HG02623 (cell line): ENCODE data around the gene CCBE1.
"Not testable (repeated sequence)": the region's sequence is repeated elsewhere in the genome, so short reads cannot be mapped to it uniquely, and the experiment has no call there.

Experiments
- ATAC-seq: cut with Tn5 transposase; IDR thresholded peaks from one replicate; pipeline ENCODE4 v1.9.1; 2021; ENCODE audit warnings: moderate library complexity; ENCODE audit not compliant: unreplicated experiment

CCBE1 gene

DNA sequence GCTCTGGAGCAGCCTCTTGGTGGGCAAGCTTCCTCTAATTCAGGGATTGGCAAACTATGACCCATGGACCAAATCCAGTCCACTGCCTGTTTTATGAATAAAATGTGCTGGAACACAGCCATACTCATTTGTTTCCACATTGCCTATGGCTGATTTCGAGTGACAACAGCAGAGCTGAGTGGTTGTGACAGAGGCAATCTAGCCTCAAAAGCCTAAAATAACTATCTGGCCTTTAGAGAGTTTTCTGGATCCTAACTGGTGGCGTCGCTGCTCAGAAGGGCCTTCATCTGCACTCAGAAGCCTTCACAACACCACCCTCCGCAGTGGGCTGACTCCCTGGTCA lies 147.1 kb downstream of the CCBE1 start:
- no peak for ATAC-seq

- ATAC-seq: no peak
Observed at GRCh38 chr18:59549503-59550173, 147.6 kb downstream of the CCBE1 start.

GRCh38 chr18:59547581-59548182 lies 149.5 kb downstream of the CCBE1 start:
- ATAC-seq: no peak

GRCh38 chr18:59546188-59546587 lies 151.0 kb downstream of the CCBE1 start:
- no peak for ATAC-seq

DNA sequence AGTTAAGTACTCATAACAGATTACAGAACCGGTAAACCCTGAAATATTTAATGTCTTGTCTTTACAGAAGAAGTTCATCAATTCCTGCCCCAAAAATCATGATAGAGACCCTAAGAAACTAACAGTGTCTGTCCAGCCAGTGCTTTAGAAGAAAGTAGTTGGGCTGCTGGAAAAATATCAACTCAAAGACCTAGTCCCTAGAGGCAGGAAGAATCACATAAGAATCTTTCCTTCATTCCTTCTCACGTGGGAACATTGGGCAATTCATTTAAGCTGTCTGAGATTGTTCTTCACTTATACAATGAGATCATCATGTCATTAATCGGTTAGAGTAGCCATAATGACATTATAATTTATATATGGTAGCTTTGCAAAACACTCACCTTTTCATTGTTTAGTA lies 156.4 kb downstream of the CCBE1 start:
- no peak for ATAC-seq

GRCh38 chr18:59540346-59540745 lies 156.9 kb downstream of the CCBE1 start:
- no peak for ATAC-seq

GRCh38 chr18:59539108-59539507 lies 158.1 kb downstream of the CCBE1 start:
- ATAC-seq: no peak

DNA sequence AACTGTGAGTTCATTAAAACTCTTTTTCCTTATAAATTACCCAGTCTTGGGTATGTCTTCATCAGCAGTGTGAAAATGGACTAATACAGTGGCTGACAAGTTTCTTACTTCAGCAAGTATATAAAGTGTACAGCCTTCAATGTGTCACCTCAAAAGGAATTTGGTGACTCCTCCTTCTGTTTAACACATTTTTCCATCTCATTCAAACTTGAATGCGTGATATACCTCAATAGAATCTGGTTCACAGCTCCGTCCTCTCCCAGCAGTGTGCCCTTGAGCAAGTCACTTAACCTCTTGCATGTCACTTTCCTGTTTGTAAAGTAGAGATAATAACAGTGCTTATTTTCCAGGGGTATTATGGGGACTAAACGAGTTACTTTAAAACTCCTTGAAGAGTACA lies 159.6 kb downstream of the CCBE1 start:
- ATAC-seq: no peak

DNA sequence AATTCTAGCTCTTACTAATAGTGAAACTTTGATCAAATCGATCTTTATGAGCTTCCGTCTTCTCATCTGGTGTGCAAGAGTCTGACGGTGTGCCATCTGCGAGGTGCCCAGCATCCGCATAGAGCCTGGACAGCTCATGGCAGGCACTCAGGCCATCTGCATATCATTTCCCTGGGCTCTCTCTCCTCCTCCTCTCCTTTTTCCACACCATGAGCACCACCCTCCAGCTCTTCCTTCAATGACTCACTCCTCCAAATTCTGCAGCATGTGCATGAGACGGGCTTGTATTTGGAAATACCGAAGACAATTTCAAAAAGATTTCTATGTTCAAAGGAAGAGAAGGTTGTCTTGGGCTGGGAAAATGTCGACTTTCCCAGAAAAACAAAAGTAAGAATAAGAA lies 161.1 kb downstream of the CCBE1 start:
- no peak for ATAC-seq

GRCh38 chr18:59535055-59535454 lies 162.2 kb downstream of the CCBE1 start:
- ATAC-seq: no peak

DNA sequence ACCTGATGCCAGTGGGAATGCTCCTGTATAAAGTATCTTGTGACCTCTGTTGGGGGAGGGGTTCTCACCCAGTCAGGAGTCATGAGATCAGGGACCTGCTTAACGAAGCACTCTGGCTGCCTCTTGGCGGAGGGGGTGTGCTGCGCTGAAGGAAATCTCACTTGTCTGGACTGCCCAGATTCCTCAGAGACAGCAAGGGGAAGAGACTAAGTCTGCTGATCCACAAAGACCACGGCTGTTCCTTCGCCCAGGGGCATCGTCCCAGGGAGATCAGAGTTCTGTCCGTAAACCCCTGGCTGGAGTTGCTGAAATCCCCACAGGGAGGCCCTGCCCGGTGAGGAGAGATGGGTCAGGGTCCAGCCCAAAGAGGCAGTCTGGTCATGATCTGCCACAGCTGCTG lies 168.4 kb downstream of the CCBE1 start:
- ATAC-seq: no peak

GRCh38 chr18:59520562-59521355 lies 176.5 kb downstream of the CCBE1 start:
- no peak for ATAC-seq

GRCh38 chr18:59518705-59519104 lies 178.5 kb downstream of the CCBE1 start:
- ATAC-seq: no peak

DNA sequence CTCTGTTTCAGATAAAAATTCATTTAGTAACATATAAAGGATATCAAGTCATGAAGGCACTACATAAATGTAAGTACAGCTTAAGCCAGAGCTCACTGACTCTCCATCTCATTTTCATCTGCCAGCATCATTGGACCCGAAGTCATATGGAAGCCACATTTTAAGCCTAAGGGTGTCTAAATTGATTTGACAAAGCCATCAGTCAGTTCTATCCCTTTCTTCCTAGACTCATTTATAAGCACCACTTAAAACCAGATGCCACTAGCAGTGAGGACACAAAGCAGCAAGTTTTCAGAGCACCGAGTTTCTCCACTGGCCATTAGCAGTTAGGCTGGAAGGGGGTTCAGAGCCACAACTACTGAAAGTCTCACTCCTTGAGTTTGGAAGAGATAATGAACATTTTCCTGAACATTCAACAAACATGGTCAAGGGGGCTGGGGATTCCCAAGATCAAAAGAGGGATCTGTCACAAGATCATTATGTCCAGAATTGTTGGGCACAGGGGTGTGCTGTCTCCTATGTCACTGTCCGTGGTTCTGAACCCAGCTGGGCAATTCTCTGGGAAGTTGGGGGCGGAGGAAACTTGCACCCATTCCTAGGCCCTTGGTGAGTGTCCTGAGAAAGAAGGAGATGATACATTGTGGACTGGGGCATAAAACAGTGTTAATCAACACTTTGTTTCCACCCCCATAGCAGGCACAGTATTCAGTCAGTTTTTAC lies 179.6 kb downstream of the CCBE1 start:
- ATAC-seq: no peak

DNA sequence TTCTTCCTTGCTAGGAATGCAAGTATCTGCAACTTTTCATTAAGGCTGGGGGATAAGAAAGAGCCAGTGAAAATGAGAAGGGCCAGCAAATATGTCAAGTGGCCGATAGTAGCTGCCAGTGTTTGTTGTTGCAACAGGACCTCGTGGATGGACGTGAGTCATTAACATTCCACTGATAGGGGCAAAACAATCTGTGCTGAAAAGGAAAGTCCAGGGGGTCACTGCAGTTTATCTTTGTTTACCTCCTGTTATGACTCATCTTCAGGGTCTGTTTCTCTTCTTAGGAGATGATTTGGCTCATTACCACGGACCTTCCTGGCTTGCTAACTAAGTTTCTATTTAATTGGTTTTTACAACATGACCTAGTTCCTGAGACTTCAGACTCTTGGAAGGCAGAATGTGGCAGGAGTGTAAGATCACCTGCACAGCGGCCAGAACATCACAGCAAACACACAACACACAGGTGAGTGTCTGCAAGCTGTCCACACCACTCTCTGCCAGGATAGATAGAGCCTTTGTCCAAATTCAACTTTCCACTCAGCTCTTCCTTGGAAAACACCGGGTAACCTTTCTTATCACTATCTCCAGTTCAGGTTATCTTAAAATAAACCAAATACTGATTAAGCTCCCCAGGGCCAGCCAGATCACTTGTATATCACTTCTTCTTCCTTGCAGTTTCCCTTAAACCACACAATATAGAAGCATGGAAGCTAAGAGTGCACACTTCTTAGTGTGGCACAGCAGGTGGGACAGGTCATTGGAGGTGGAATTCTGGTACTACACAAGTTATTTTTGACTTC lies 180.7 kb downstream of the CCBE1 start:
- no peak for ATAC-seq

DNA sequence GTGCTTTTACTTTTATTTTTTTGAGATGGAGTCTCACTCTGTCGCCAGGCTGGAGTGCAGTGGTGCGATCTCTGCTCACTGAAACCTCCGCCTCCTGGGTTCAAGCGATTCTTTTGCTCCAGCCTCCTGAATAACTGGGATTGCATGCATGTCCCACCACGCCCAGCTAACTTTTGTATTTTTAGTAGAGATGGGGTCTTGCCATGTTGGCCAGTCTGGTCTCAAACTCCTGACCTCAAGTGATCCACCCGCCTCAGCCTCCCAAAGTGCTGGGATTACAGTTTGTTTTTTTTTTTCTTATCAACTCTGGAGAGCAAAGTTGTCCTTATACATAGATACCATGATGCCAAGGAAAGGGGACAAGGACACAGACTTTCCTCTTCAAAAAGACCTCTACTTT lies 181.3 kb downstream of the CCBE1 start:
- not testable (repeated sequence) for ATAC-seq

- ATAC-seq: no peak
Observed at GRCh38 chr18:59515147-59515546, 182.1 kb downstream of the CCBE1 start.

GRCh38 chr18:59514203-59514602 lies 183.0 kb downstream of the CCBE1 start:
- no peak for ATAC-seq

- ATAC-seq: no peak
Observed at GRCh38 chr18:59512025-59512755, 185.0 kb downstream of the CCBE1 start.
